Limb (tissue), 2 donors: ENCODE data around the gene TLR8.

Source experiments
- DNase-seq, 2 donors: peaks; one replicate each; pipeline ENCODE4 v3.0.0-alpha.2; 2016; ENCODE audit errors: extremely low spot score in 2 of 2

TLR8 gene

GRCh38 chrX:12906046-12906761 is at the start of gene TLR8:
TSS of gene TLR8 (plus strand) at chrX:12906620. CDS start at chrX:12906707, 87 bp downstream.
- no peak for DNase-seq

GRCh38 chrX:12865359-12865758 is 41.1 kb upstream of the TLR8 start:
- DNase-seq: no peak

GRCh38 chrX:12866451-12867377 is 39.7 kb upstream of the TLR8 start, which contains the start of gene TLR7:
TSS of gene TLR7 (plus strand) at chrX:12867072. CDS start at chrX:12867579, 507 bp downstream.
- DNase-seq: no peak

- DNase-seq: no peak
Measured at GRCh38 chrX:12867685-12868084, 38.7 kb upstream of the TLR8 start.

- no peak for DNase-seq
Measured at GRCh38 chrX:12868747-12869146, 37.7 kb upstream of the TLR8 start.

GRCh38 chrX:12871257-12871656 is 35.2 kb upstream of the TLR8 start:
- no peak for DNase-seq

- DNase-seq: no peak
Measured at GRCh38 chrX:12872741-12873140, 33.7 kb upstream of the TLR8 start.

- no peak for DNase-seq
Measured at GRCh38 chrX:12874581-12874980, 31.8 kb upstream of the TLR8 start.

GRCh38 chrX:12877386-12877785 is 29.0 kb upstream of the TLR8 start:
- DNase-seq: no peak

GRCh38 chrX:12878536-12878935 is 27.9 kb upstream of the TLR8 start:
- DNase-seq: no peak

- DNase-seq: no peak
Measured at GRCh38 chrX:12881914-12882313, 24.5 kb upstream of the TLR8 start.

GRCh38 chrX:12885508-12885907 is 20.9 kb upstream of the TLR8 start:
- DNase-seq: no peak

GRCh38 chrX:12886545-12886944 is 19.9 kb upstream of the TLR8 start:
- no peak for DNase-seq

- no peak for DNase-seq
Measured at GRCh38 chrX:12887141-12887540, 19.3 kb upstream of the TLR8 start.

- DNase-seq: no peak
Measured at GRCh38 chrX:12887767-12888166, 18.7 kb upstream of the TLR8 start.

- no peak for DNase-seq
Measured at GRCh38 chrX:12890467-12890866, 16.0 kb upstream of the TLR8 start.

- DNase-seq: no peak
Measured at GRCh38 chrX:12891171-12891570, 15.2 kb upstream of the TLR8 start.

GRCh38 chrX:12891915-12892506 is 14.4 kb upstream of the TLR8 start:
- DNase-seq: no peak

- no peak for DNase-seq
Measured at GRCh38 chrX:12892716-12893115, 13.7 kb upstream of the TLR8 start.

GRCh38 chrX:12894074-12895030 is 12.1 kb upstream of the TLR8 start:
- DNase-seq: peak; percentile 6 to 37

GRCh38 chrX:12895866-12896265 is 10.6 kb upstream of the TLR8 start:
- DNase-seq: no peak
